HG02852 (cell line): ENCODE measurements around the gene ACY1.

Source experiments
- ATAC-seq: cut with Tn5 transposase; IDR thresholded peaks from one replicate; pipeline ENCODE4 v1.9.1; 2021; ENCODE audit warnings: mild to moderate bottlenecking, moderate library complexity; ENCODE audit not compliant: unreplicated experiment

ACY1 gene

GRCh38 chr3:51945926-51946705 lies 37.2 kb upstream of the ACY1 start:
- ATAC-seq: no peak

GRCh38 chr3:51946796-51947195 lies 36.5 kb upstream of the ACY1 start:
- no peak for ATAC-seq

DNA sequence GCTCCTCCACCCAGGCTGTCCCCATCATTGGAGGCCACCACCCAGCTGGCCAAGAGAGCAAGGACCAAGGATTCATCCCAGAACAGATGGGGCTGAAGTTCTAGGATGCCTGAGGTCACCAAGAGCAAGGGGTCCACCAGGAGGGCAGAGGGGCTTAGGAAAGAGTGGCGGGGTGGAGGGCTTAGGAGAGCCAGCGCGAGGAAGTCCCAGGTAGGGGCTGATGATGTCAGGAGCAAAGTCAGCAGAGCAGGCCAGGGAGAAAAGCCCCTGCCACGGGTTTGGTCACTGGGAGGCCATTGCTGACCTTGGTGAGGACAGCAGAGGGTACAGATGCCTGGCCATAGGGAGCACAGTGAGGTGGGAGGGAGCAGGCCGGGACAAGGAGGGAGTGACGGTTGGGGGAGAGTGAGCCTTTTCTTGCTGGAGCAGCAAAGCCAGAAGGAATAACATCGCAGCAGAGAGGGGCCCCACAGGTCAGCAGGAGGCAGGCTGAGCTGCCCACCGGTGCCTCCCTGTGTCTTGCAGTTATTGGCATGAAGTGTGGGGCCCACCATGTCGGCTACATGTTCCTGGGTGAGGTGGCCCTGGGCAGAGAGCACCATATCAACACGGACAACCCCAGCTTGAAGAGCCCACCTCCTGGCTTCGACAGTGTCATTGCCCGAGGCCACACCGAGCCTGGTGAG lies 36.0 kb upstream of the ACY1 start:
- ATAC-seq: no peak

DNA sequence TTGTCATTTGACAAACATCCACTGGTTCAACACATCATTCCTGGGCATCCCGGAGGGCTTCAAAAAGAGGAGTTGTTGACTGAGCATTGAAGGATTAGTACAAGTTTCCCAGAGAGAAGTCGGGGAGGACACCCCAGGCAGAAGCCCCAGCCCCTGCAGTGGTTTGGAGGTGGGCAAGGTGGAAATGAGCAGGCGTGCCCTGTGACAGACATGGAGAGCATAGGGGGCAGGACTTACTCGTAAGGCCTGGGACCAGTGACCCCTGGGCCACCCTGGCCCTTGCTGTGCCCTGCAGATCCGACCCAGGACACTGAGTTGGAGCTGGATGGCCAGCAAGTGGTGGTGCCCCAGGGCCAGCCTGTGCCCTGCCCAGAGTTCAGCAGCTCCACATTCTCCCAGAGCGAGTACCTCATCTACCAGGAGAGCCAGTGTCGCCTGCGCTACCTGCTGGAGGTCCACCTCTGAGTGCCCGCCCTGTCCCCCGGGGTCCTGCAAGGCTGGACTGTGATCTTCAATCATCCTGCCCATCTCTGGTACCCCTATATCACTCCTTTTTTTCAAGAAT lies 35.2 kb upstream of the ACY1 start:
- ATAC-seq: no peak

DNA sequence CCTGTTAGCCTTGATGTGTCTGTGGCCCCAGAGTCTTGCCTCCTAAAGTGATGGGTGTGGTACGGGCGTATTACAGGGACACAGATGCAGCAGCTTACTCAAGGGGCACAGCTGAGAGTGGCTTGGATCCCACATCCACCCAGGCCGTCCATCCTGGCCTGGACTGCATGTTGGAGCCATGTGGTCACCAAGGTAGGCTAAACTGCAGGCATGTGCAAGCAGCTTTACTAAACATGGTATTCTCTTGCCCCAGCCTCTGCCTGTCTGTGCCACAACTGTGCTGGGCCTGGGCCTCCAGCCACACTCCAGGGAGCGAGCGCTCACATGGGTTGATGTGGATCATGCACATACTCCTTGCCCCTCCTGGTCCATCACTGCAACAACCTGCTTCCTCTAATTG lies 34.2 kb upstream of the ACY1 start:
- ATAC-seq: no peak

DNA sequence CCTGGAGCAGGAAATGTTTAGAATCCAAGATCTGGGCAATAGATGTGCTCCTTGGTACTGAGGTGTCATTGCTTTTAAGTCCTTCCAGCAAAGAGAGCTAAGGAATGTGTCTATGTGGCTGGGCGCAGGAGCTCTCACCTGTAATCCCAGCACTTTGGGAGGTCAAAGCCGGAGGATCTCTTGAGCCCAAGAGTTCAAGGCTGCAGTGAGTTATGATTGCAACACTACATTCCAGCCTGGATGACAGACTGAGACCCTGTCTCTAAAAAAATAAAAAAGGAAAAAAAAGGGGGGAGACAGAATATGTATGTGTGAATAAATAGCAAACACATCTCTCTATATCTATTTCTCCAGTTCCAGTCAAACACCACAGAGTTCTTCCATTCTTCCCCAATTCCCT lies 32.4 kb upstream of the ACY1 start:
- no peak for ATAC-seq

DNA sequence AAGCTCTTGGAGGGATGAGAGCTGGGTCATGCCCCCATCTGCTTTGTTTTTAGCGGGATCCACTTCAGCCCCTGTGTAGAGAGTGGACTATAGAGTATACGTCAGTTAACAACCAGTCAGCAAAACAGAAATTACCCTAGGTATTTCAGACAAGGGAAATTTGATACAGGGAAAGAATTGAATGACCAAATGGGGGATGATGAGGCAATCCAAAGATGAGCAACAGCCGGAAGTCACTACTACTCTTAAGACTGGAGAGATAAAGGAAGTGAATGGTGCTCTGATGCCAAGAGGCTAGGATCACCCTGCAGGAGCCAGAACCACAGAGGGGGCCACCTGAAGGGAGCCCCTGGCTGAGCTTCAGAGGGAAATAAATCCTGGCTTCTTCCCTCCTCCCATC lies 29.9 kb upstream of the ACY1 start:
- no peak for ATAC-seq

DNA sequence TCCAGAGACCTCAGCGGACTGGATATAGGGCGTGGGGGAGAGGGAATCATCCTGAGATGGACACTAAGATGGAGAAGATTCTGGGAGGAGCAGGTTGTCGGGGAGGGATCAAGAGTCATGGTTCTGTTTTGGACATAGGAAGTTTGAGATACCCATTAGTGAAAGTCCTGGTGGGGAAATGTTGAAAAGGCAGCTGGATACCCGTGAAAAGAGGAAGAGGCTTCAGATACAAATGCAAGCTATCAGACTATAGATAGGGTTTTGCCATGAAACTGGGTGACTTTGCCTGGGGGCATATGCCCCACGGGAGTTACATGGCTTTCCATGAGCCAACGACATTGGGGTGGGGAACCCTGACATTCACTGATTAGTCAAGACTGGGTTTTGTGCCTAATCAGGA lies 29.2 kb upstream of the ACY1 start:
- no peak for ATAC-seq

DNA sequence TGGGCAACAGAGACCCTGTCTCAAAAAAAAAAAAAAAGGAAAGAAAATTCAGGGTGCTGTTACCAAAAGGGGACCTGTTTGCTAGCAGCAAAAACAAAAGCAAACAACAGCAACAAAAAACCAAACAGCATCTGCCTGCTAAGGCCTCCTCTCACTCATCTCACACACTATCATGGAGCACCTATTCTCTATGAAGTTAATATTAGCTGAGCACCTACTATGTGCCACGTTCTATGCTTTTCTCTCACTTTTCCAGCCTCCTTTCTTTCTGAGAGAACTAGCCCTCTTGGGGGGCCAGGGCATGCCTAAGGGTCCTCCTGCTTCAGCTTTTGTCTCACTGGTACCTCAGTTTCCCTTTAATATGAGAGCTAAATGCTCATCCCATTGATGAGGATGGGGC lies 28.6 kb upstream of the ACY1 start:
- ATAC-seq: no peak

DNA sequence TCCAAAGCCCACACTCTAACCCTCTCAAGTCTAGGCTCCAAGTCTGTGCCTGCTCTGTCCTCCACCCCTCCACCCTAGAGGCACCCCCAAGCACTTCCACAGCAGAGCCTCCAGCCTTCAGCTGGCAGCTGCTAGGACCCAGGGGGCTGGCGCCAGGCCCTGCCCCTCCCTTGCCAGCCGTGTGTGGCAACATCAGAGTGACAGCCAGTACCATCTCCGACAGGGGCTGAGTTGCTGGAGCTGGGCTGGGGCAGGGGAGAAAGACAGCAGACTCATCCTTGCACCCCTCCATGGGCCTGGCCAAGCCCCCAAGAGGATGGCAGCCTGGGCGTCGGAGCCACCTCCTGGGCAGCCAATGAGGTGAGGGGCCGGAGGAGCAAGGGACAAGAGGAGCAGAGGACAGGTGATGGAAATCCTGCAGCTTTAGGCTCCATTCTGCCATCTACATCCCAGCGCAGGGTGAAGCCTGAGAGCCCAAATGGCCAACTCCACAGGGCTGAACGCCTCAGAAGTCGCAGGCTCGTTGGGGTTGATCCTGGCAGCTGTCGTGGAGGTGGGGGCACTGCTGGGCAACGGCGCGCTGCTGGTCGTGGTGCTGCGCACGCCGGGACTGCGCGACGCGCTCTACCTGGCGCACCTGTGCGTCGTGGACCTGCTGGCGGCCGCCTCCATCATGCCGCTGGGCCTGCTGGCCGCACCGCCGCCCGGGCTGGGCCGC lies 28.0 kb upstream of the ACY1 start, which contains the start of gene GPR62:
GPR62 (plus strand) TSS at position 207 of the 718 bp plus-strand sequence; CDS start at position 479, 272 bp downstream.
- ATAC-seq: no peak

DNA sequence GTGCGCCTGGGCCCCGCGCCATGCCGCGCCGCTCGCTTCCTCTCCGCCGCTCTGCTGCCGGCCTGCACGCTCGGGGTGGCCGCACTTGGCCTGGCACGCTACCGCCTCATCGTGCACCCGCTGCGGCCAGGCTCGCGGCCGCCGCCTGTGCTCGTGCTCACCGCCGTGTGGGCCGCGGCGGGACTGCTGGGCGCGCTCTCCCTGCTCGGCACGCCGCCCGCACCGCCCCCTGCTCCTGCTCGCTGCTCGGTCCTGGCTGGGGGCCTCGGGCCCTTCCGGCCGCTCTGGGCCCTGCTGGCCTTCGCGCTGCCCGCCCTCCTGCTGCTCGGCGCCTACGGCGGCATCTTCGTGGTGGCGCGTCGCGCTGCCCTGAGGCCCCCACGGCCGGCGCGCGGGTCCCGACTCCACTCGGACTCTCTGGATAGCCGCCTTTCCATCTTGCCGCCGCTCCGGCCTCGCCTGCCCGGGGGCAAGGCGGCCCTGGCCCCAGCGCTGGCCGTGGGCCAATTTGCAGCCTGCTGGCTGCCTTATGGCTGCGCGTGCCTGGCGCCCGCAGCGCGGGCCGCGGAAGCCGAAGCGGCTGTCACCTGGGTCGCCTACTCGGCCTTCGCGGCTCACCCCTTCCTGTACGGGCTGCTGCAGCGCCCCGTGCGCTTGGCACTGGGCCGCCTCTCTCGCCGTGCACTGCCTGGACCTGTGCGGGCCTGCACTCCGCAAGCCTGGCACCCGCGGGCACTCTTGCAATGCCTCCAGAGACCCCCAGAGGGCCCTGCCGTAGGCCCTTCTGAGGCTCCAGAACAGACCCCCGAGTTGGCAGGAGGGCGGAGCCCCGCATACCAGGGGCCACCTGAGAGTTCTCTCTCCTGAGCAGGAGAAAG lies 27.2 kb upstream of the ACY1 start:
- ATAC-seq: no peak

- ATAC-seq: no peak
These were observed 25.7 kb upstream of the ACY1 start for GRCh38 chr3:51957520-51958205.

- no peak for ATAC-seq
These were observed 24.5 kb upstream of the ACY1 start for GRCh38 chr3:51958603-51959521.

DNA sequence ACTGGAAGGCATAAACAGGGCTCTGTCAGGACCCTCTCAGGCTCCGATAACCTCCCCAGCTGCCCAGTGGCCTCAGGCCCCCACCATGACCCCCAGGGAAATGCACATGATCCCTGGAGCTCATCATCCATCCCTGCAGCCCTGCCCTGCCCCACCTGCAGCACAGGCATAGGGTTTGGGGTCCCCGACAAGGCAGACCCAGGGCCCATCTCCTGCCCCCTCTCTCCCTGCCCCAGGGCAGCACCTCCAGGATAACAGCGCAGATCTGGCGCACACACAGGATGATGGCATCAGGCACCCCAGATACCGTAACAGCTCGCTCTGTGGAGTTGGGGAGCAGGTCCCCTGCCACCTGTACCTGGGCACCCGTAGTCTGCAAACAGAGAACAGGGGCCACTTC lies 23.7 kb upstream of the ACY1 start:
- no peak for ATAC-seq

GRCh38 chr3:51960386-51960785 lies 22.9 kb upstream of the ACY1 start:
- no peak for ATAC-seq

DNA sequence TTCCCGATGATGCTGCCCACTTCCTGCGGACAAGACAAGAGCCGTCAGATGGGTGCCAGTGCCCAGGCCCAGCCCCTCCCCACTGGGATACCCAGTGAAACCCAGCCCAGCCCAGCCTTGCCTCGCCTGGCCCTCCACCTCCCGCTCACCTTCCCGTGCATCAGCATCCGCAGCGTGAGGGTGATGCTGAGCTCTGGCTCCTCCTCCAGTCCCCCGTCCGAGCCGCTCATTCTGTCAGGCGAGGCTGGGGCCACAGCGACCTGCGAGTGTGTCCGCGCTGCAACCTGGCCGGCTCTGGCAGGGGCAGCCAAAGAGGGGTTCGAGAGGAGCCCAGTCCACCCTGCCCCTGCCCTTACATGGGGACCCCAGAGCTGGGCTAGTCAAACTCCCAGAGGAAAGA lies 22.3 kb upstream of the ACY1 start:
- no peak for ATAC-seq

DNA sequence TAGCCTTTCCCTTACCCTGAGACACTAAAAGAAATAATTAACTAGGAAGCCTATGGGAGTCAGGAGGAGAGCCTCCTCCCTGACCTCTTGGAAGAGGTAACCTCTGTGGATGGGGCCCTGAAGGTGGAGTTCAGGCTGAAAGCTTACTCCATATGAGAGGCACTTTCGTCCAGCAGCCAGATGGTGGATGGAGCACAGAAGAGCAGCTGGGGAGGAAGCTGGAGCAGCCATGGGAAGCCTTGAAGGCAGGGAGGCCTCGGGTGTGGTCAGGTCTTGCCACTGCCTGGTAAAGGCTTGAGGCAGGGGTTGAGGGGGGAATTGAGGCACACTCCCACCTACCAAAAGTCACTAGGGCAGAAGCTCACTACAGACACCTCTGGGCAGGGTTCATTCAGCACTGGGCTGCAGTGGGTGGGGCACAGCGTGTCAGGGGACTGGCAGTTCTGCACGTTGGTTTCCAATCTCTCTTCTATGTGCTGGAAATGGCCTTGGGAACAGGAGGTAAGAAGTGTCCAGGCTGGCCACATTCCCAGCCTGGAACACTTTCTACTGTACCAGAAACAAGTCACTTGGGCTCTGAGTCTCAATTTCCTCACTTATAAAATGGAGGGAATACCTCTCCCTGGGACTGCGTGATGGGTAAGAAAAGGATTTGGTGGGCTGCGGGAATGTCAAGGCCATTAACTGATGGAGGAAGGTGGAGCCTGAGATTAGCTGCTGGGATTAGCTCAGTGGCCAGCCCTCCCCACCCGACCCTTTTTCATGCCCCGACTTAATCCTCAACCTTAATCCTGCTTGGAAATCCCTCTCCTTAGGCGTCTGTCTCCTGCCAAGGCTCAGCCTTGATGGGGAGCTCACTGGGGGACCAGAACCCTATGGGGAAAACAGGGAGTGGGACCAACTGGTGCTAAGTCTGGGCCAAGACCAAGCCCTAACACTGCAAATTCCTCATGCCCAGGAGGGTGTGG lies 21.4 kb upstream of the ACY1 start:
- no peak for ATAC-seq
